HG02870 (cell line): ENCODE data around the gene PLPP3.

Experiments used
- ATAC-seq: cut with Tn5 transposase; IDR thresholded peaks from one replicate; pipeline ENCODE4 v1.9.1; 2021; ENCODE audit warnings: mild to moderate bottlenecking, moderate library complexity; ENCODE audit not compliant: unreplicated experiment

The PLPP3 gene

GRCh38 chr1:56550138-56550858 is 29.1 kb downstream of the PLPP3 start:
- no peak for ATAC-seq

- no peak for ATAC-seq
Measured at GRCh38 chr1:56548571-56548970, 30.8 kb downstream of the PLPP3 start.

- no peak for ATAC-seq
Measured at GRCh38 chr1:56547977-56548376, 31.4 kb downstream of the PLPP3 start.

- no peak for ATAC-seq
Measured at GRCh38 chr1:56547473-56547872, 31.9 kb downstream of the PLPP3 start.

GRCh38 chr1:56545711-56546110 is 33.7 kb downstream of the PLPP3 start:
- ATAC-seq = no peak

- ATAC-seq = no peak
Measured at GRCh38 chr1:56543783-56544612, 35.4 kb downstream of the PLPP3 start.

- no peak for ATAC-seq
Measured at GRCh38 chr1:56542651-56543050, 36.7 kb downstream of the PLPP3 start.

- no peak for ATAC-seq
Measured at GRCh38 chr1:56541408-56541807, 38.0 kb downstream of the PLPP3 start.

- no peak for ATAC-seq
Measured at GRCh38 chr1:56540467-56540866, 38.9 kb downstream of the PLPP3 start.

- ATAC-seq = no peak
Measured at GRCh38 chr1:56539520-56539931, 39.8 kb downstream of the PLPP3 start.

- no peak for ATAC-seq
Measured at GRCh38 chr1:56538532-56538931, 40.8 kb downstream of the PLPP3 start.

- no peak for ATAC-seq
Measured at GRCh38 chr1:56537660-56538059, 41.7 kb downstream of the PLPP3 start.

GRCh38 chr1:56535939-56536338 is 43.4 kb downstream of the PLPP3 start:
- ATAC-seq = no peak

GRCh38 chr1:56535362-56535761 is 44.0 kb downstream of the PLPP3 start:
- no peak for ATAC-seq

- ATAC-seq = no peak
Measured at GRCh38 chr1:56534130-56534651, 45.2 kb downstream of the PLPP3 start.

- ATAC-seq = peak; percentile 84
Measured at GRCh38 chr1:56533621-56534020, 45.7 kb downstream of the PLPP3 start.

GRCh38 chr1:56533197-56533596 is 46.2 kb downstream of the PLPP3 start:
- ATAC-seq = peak; percentile 41

GRCh38 chr1:56532350-56532683 is 47.0 kb downstream of the PLPP3 start:
- no peak for ATAC-seq

- ATAC-seq = no peak
Measured at GRCh38 chr1:56531624-56532349, 47.6 kb downstream of the PLPP3 start.

- ATAC-seq = no peak
Measured at GRCh38 chr1:56529801-56530200, 49.6 kb downstream of the PLPP3 start.

- no peak for ATAC-seq
Measured at GRCh38 chr1:56527548-56528302, 51.6 kb downstream of the PLPP3 start.
